ENCODE results near the gene GDAP1L1.

GDAP1L1 gene

DNA sequence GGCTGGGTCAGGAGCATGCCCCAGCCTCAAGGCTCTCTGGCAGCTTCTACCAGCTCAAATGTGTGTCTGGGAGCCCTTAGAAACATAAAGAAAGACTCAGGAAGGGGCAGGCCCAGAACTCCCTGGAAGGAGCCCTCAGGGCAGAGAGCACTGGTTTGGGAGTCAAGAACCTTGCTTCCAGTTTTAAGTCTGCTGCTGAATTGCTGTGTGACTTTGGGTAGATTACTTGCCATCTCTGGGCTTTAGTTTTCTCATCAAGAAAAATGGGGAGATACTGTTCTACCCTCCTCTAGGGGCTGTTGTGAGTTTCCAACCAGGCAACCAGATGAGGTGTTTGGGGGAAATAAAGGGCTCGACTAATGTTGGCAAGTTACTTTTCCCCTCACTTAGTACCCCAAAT is 8.8 kb downstream of the GDAP1L1 start:
- TF ChIP-seq, protein P1, sequence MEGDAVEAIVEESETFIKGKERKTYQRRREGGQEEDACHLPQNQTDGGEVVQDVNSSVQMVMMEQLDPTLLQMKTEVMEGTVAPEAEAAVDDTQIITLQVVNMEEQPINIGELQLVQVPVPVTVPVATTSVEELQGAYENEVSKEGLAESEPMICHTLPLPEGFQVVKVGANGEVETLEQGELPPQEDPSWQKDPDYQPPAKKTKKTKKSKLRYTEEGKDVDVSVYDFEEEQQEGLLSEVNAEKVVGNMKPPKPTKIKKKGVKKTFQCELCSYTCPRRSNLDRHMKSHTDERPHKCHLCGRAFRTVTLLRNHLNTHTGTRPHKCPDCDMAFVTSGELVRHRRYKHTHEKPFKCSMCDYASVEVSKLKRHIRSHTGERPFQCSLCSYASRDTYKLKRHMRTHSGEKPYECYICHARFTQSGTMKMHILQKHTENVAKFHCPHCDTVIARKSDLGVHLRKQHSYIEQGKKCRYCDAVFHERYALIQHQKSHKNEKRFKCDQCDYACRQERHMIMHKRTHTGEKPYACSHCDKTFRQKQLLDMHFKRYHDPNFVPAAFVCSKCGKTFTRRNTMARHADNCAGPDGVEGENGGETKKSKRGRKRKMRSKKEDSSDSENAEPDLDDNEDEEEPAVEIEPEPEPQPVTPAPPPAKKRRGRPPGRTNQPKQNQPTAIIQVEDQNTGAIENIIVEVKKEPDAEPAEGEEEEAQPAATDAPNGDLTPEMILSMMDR (IDR thresholded peaks at IDR 0.05): no peak
- H3K27ac ChIP-seq: no peak overlapping the region

DNA sequence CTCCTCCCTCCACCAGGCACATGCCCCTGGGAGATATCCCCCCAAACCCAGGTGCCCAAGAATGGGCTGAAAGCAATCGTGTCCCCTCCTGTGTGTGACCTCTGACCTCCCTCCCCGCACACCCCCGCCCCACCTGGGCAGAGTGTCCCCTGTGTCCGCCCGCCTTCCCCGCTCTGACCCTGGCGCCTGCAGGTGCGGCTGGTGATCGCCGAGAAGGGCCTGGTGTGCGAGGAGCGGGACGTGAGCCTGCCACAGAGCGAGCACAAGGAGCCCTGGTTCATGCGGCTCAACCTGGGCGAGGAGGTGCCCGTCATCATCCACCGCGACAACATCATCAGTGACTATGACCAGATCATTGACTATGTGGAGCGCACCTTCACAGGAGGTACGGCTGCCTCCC is 9.9 kb downstream of the GDAP1L1 start:
- TF ChIP-seq, protein P1 (IDR thresholded peaks at IDR 0.05): no peak
- TF ChIP-seq ZFX (IDR thresholded peaks at IDR 0.05; ENCODE audit: borderline replicate concordance): no peak
- no peak overlapping the region for H3K27ac ChIP-seq

GRCh38 chr20:44258226-44258890 is 11.2 kb downstream of the GDAP1L1 start:
- TF ChIP-seq ZFX (IDR thresholded peaks at IDR 0.05; ENCODE audit: borderline replicate concordance): no peak
- H3K27ac ChIP-seq: no peak overlapping the region

DNA sequence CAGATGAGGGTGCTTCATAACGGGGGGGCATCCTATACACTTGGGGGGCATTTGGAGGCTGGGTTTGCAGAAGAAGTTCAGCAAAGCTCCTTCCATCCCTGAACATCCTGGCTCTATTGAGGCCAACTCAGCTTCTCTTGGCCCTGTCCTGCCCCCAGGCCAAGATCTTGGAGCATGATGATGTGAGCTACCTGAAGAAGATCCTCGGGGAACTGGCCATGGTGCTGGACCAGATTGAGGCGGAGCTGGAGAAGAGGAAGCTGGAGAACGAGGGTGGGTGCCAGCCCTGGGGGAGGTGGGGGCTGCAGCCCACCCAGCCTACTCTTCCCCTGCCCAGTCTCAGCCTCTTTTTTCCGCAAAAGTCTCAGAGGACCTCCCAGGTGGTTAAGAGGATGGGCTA is 17.2 kb downstream of the GDAP1L1 start:
- H3K27ac ChIP-seq: no peak overlapping the region
- TF ChIP-seq, protein P1 (IDR thresholded peaks at IDR 0.05): no peak
- TF ChIP-seq ZFX (IDR thresholded peaks at IDR 0.05; ENCODE audit: borderline replicate concordance): no peak

- no peak overlapping the region for H3K27ac ChIP-seq
- TF ChIP-seq ZFX (IDR thresholded peaks at IDR 0.05; ENCODE audit: borderline replicate concordance): no peak
Measured at GRCh38 chr20:44268802-44269201, 21.7 kb downstream of the GDAP1L1 start.

GRCh38 chr20:44271915-44272663 is 25.0 kb downstream of the GDAP1L1 start:
- H3K27ac ChIP-seq: no peak overlapping the region
- TF ChIP-seq, protein P1 (IDR thresholded peaks at IDR 0.05): peak; percentile 50
- no peak for TF ChIP-seq ZFX (IDR thresholded peaks at IDR 0.05; ENCODE audit: borderline replicate concordance)

DNA sequence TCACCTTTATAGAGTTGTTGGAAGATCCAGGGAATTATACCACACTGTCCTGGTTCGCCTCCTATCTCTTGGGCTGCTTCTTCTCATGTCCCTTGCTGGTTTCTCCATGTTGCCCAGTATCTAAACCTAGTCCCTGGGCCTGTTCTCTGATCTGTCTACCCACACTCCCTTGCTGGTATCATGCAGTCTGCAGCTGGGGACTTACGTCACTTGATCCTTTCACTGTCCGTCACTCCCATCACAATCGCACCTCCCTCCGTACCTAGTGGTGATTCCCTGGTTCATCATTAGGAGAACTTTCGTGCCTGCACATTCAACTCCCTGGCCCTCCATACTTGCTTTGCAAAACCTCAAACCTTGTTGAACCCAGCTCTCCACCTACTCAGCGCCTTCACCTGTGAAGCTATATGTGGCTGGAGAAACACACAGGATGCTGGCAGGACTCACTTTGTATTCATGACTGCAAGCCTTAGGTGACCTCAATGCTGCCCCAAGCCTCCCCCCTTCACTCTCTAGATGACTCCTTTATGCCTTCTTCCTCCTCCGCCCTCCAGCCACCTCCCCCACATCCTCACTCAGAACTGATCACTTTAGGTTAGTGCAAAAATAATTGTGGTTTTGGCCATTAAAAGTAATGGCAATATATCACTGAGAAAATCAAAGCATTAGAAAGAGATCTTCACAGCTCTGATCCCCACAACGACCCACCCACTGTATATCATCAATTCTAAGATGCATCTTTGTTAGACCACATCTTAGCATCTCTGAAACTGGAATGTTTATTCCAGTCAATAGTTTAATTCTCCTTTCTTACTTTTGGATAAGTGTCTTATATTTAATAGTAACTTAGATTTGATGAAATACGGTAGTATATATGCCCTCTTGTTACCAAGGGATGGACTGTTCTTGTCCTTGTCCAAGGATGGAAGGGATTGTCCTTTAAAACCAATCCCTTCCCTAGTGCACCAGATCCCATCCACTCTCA is 26.4 kb downstream of the GDAP1L1 start:
- TF ChIP-seq, protein P1 (IDR thresholded peaks at IDR 0.05): no peak
- no peak for TF ChIP-seq ZFX (IDR thresholded peaks at IDR 0.05; ENCODE audit: borderline replicate concordance)
- no peak overlapping the region for H3K27ac ChIP-seq

Measured in 22Rv1 (cell line).